Measurements from ENCODE around the gene MXI1.

Gene MXI1

DNA sequence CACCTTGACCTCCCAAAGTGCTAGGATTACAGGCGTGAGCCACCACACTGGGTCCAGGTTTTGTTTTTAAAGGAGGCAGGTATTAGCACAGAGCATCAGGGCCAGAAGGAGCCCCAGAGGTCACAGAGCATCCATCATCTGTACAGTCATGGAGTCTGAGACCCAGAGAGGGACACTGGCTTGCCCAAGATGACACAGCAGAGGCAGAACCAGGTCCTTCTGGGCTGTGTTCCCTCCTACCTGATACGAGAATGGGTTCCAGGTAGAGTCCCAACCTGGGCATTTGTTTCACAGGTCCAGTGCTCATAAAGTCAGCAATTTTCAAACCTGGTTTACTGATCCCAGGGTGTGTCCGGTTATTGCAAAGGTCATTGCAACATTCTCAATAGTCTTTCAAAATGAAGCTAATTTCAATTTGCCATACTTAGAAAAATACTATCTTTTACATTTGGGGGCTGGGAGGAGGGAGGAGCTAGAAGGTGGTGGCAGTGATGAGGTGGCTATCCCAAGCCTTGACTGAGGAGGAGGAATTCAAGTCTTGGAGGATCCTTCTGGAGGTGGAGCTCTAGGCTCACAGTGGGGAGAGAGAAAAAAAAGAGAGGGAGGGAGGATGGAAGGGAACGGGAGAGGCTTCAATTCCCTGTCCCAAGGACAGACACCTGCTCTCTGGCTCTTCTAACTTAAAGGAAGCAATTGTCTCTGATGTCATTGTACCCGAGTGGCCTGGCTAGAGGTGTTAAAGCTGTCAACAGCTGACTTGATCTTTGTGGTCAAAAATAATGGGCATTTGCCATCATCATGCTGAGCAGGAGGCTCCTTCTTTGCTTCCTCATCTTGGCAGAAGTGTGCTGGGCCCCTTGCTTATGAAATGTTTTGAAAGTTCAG is 8.1 kb downstream of the MXI1 start:
- no peak for DNase-seq (ENCODE audit: low read depth)
- TF ChIP-seq CTCF (IDR thresholded peaks at IDR 0.05; ENCODE audit: low read depth, low read length, missing control alignments), result no peak
- in situ Hi-C loops (cut with HindIII; ENCODE audit: low sequenced_read_pairs), result no loop called here
- H3K4me3 ChIP-seq (ENCODE audit: low read depth, low read length), result no peak overlapping the region

DNA sequence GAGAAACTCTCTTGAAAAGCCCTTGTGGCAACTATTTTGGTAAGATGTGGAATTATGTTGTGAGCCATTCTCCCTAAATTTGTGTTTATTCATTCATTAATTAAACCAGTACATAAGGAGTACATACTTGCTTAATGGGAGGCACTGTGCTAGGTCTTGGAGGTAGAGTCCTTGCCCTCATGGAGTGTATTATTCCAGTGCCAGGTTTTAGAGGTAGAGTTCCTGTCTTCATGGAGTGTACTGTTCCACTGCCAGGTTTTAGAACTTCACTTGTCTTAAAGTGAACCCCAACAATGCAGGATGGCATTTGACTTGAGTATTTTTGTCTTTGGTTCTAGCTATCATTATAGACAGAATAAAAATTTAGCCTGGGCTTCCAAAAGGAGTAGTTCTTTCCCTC is 8.8 kb downstream of the MXI1 start:
- no peak for TF ChIP-seq CTCF (IDR thresholded peaks at IDR 0.05; ENCODE audit: low read depth, low read length, missing control alignments)
- DNase-seq (ENCODE audit: low read depth), result no peak
- in situ Hi-C loops (cut with HindIII; ENCODE audit: low sequenced_read_pairs), result no loop called here
- no peak overlapping the region for H3K4me3 ChIP-seq (ENCODE audit: low read depth, low read length)

DNA sequence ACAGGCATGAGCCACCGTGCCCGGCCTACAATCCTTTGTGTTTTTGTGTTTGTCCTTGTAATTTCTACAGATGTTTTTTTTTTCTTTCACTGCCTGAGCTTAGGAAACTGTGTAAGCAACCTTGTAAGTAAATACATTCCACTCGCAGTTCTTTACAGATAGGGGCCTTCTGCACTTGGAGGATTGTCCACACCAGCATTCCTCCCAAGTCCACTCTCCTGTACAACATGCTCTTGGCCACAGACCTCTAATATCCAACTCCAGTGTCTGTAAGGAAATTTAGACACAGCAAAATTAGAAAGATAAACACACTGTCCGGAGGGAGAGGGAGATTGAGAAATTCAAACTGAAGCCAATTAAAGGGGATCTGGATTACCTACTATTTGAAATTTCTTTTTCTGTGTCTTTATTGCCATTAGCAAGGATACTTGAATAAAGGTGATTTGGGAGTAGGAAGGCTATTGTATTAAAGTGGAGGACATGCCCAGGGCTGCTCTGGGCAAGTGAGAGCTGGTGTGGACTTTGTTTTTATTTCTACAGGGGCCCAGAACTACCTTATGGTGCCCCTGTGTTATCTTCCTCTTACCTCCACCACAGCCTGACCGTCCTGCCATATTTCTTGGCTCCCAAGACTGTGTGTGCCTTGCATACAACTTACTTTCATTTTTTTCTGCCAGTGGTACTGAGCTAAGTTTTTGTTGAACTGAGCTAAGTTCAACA is 9.7 kb downstream of the MXI1 start:
- no peak for TF ChIP-seq CTCF (IDR thresholded peaks at IDR 0.05; ENCODE audit: low read depth, low read length, missing control alignments)
- H3K4me3 ChIP-seq (ENCODE audit: low read depth, low read length), result no peak overlapping the region
- DNase-seq (ENCODE audit: low read depth), result no peak
- in situ Hi-C loops (cut with HindIII; ENCODE audit: low sequenced_read_pairs), result no loop called here

- no peak for TF ChIP-seq CTCF (IDR thresholded peaks at IDR 0.05; ENCODE audit: low read depth, low read length, missing control alignments)
- no peak for DNase-seq (ENCODE audit: low read depth)
- in situ Hi-C loops (cut with HindIII; ENCODE audit: low sequenced_read_pairs), result no loop called here
- no peak overlapping the region for H3K4me3 ChIP-seq (ENCODE audit: low read depth, low read length)
These were observed 10.2 kb downstream of the MXI1 start for GRCh38 chr10:110217662-110218008.

DNA sequence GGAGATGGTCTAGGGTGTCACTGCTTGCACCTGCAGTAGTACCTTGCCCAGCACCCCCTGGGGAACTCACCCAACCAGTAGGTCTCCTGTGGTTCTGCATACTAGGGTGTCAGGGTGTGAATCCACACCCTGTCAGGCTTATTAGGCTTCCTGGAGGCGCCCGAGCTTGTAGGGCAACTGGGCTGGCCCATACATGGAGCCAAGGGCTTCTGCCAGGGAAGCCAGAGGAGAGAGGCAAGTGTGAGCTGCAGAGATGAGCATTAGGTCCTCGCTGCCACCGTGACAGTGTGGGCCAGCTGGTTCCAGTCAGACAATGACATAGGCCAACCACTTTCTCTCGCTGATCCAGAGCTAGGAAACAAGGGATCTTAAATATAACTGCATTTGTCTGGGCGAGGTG is 11.2 kb downstream of the MXI1 start:
- DNase-seq (ENCODE audit: low read depth), result no peak
- no peak overlapping the region for H3K4me3 ChIP-seq (ENCODE audit: low read depth, low read length)
- in situ Hi-C loops (cut with HindIII; ENCODE audit: low sequenced_read_pairs), result no loop called here
- no peak for TF ChIP-seq CTCF (IDR thresholded peaks at IDR 0.05; ENCODE audit: low read depth, low read length, missing control alignments)

- in situ Hi-C loops (cut with HindIII; ENCODE audit: low sequenced_read_pairs), result loop anchor here (5.0 kb wide), 1 partner anchor 77 kb away; no protein-coding TSS in a partner anchor
- no peak for TF ChIP-seq CTCF (IDR thresholded peaks at IDR 0.05; ENCODE audit: low read depth, low read length, missing control alignments)
- no peak overlapping the region for H3K4me3 ChIP-seq (ENCODE audit: low read depth, low read length)
- no peak for DNase-seq (ENCODE audit: low read depth)
These were observed 12.5 kb downstream of the MXI1 start for GRCh38 chr10:110219884-110220283.

All from astrocyte of the cerebellum (primary cell).